NCI-H1417 treated with DMSO at 0.1 percent for 48 hours (cell line): ENCODE data around the gene DIS3L2.

ENCODE experiments used
- DNase-seq: peaks from one replicate; lab custom pipeline; 2025; lab: John Stamatoyannopoulos, UW

The DIS3L2 gene

DNA sequence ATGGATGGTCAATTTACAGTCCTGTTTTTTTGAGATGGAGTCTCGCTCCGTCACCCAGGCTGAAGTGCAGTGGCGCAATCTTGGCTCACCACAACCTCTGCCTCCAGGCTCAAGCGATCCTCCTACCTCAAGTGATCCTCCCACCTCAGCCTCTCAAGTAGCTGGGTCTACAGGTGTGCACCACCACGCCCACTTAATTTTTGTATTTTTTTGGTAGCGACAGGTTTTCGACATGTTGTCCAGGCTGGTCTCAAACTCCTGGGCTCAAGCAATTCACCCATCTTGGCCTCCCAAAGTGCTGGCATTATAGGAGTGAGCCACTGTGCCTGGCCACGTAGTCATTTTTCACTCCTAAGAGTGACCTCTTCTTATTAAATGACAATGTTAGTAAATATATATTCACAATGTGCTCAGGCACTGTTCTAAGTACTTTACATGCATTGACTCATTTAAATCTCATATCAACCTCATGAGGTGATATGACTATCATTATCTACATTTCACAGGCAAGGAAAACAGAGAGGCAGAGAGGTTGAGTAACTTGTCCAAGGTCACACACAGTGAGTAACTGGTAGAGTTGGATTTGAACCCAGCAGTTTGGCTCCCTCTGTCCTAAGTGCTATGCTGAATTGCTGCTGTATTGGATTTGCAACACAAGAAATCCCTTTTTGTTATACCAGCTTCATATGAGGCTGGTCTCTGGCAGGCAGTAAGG lies 5.6 kb upstream of the DIS3L2 start:
- no peak for DNase-seq

DNA sequence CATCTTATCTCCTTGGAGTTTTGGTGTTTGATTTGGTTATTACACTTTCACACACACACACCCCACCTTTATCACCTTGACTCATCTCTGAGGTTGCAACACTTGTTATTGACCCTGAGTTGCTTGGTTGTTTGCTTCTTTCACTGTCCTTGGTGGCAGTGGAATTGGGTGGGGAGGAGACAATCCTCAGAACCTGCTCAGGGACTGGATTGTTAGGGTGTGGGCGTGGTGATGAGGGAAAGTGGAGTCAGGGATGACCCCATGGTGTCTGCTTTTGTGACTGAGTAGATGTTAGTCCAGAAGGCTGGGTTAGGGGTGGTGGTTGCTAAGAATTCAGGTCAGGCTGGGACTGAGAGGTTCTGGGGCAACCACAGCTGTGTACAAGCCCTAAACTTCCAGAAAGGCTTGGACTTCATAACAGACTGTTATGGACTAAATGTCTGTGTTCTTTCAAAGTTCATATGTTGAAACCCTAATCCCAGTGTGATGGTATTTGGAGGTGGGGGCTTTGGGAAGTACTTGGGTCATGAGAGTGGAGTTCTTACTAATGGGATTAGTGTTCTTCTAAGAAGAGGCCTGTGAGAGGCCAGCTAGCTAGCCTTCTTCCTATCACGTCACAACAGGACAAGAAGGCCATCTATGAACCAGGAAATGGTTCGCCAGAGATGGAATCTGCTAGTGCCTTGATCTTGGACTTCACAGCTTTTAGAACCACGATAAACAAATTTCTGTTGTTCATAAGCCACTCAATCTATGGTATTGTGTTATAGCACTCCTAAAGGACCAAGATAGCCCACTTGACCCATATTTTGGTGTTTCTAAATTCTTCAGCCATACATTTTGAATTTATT lies 3.4 kb upstream of the DIS3L2 start:
- no peak for DNase-seq

DNA sequence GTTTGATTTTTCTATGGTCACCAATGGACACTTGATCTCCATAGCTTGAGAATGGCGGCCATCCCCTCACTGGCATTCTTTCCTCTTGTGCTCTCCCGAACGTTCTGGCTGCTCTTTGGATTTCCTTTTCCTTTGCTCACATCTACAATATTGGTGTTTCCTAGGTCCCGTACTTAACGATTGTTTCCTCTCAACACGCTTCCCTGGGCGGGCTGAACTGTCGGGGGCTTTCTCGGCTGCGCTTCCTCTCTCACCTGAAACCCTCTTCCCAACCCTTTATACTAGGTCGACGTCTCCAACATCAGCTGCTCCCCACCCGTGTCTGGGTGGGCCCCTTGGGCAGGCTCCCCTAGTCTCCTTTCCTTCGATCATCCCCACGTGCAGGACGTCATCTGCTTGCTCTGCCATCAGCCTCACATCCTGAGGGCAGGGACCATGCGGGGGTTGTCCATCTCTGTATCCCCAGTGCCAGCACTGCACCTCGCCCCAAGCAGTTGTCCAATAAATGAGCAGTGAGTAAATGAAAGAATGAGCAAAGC lies 634 bp upstream of the DIS3L2 start:
- DNase-seq = no peak

DNA sequence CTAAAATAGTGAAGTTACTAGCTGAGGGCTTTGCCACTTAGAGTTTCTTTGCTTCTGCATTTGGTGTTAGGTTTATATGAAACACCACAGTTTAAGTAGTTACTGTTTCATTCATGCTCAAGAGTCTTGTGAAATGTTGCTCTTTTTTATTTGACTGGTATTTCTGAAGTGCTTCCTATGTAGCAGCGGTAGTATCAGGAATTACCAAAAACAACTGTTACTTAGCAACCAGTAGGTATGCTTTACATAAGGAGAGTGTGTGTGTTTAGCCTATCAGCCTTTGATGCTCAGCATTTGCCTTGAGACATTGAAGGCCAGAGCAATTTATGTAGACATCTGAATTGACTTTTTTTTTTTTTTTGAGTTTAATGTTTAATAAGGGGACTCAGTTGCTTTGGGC lies 3.6 kb downstream of the DIS3L2 start:
- DNase-seq = no peak

DNA sequence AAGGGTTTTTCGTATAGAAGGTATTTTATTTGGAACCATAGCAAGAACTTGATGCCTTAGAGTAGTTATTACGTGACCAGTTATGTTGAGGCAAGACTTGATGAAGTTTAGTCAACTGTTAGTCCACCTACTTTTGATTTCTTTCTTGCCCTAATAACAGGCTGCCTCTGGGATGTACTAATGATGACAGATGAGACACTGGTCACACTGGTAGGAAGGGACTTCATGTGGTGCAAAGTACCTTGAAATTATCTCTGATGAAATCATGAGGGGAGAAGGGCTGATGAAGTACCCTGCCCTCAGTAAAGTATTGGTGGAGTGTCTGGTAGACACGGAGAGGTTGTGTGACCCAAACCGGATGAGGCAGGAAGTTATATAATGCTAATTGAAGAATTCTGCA lies 5.4 kb downstream of the DIS3L2 start:
- DNase-seq = no peak

DNA sequence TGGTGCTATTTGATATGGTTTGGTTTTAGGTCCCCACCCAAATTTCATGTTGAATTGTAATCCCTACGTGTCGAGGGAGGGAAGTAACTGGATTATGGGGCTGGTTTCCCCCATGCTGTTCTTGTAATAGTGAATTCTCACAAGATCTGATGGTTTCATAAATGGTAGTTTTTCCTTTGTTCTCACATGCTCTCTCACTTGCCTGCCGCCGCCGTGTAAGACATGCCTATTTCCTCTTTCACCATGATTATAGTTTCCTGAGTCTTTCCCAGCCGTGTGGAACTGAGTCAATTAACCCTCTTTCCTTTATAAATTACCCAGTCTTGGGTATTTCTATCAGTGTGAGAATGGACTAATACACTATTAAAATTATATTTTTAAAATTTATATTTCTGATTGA lies 7.3 kb downstream of the DIS3L2 start:
- DNase-seq = no peak

DNA sequence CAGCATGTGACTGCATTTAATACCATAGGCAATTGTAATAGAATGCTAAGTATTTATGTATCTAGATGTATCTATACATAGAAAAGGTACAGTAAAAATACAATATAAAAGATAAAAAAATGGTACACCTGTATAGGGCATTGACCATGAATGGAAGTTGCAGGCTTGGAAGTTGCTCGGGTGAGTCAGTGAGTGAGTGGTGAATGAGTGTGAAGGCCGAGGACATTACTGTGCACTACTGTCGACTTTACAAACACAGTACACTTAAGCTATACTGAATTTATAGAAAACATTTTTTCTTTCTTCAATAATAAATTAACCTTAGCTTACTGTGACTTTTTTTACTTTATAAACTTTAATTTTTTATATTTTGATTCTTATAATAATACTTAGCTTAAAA lies 8.9 kb downstream of the DIS3L2 start:
- DNase-seq = no peak

DNA sequence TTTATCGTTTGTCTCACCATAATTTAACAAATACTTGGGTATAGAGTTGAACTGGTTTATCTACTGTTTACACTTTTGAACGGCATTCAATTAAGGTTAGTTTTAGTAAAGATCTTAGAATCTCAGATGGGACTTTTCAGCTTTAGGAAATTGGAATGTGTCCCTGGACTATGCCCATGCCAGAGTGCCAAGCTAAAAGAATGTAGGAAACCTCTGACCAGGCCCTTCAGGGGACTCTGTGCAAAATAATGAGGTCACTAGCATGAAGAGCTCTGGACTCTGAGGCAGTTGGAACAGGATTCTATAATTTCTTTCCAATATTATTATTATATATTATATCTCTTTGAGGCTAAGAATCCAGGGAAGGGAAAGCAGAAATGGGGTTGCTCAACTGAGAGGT lies 13.5 kb downstream of the DIS3L2 start:
- no peak for DNase-seq

DNA sequence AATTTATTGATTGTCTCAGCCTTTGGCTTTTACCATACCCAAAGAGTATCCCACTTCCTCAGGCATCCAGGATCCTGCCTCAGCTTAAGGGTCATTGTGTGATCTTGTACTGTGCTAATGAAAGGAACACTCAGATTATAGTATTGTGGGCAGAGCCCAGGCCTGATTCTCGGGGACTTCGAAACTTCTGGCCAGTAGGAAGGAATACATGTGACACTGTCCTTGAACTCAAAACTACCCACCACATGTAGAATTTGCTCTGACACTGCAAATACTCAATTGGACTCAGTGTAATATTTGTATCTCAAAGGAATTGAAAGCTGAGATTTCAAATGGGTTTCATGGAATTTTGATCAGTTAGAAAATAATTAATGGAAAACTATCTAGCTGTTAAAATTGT lies 15.9 kb downstream of the DIS3L2 start:
- no peak for DNase-seq

DNA sequence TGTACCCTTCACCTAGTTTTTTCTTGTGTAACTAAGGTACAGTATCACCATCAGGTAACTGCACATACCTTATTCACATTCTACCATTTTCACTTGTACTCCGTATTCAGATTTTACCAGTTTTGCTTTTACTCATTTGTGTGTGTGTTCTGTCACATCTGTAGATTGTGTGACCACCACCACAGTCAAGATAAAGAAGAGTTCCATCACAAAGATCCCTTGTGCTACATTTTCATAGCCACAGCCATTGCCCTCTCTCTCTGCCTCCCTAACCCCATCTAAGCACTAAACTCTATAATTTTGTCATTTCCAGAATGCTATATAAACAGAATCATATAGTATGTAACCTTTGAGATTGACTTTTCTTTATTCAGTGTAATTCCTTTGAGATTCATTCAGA lies 23.5 kb downstream of the DIS3L2 start:
- no peak for DNase-seq

DNA sequence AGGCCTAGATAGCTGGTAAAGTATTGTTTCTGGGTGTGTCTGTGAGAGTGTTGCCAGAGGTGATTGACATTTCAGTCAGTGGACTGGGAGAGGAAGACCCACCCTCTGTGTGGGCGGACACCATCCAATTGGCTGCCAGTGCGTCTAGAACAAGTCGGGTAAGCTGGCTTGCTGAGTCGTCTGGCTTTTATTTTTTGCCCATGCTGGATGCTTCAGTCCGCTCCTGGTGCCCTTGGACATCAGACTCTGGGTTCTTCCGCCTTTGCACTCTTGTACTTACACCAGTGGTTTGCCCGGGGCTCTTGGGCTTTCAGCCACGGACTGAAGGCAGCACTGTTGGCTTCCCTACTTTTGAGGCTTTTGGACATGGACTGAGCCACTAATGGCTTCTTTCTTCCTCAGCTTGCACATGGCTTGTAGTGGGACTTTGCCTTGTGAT lies 24.3 kb downstream of the DIS3L2 start:
- no peak for DNase-seq

DNA sequence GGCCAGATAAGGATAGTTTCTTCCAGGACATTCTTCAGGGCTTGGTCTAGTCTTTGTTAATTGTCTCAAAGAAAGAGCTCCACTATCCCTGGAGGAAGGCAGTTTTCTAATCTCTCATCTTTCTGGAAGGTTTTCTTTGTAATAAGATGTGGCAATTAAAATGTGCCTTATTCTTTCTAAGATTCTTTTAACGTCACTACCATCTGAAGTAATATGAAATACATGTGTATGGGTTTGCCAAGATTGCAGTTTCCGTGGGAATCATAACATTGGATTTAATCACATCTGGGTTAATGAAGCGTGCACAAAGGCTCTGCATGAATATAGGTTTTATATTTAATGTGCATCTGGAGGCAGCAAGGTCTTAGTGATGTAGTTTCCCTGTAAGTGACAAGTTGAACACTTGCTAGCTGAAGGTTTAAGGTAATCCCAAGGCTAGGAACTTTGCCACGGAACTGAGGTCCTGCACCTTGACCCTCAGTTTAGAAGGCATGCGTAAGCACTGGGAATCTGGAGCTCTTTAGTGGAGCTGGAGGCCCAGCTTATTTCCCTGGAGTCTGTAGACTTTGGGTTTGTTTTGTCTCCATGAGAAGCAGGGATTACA lies 25.7 kb downstream of the DIS3L2 start:
- DNase-seq = no peak

DNA sequence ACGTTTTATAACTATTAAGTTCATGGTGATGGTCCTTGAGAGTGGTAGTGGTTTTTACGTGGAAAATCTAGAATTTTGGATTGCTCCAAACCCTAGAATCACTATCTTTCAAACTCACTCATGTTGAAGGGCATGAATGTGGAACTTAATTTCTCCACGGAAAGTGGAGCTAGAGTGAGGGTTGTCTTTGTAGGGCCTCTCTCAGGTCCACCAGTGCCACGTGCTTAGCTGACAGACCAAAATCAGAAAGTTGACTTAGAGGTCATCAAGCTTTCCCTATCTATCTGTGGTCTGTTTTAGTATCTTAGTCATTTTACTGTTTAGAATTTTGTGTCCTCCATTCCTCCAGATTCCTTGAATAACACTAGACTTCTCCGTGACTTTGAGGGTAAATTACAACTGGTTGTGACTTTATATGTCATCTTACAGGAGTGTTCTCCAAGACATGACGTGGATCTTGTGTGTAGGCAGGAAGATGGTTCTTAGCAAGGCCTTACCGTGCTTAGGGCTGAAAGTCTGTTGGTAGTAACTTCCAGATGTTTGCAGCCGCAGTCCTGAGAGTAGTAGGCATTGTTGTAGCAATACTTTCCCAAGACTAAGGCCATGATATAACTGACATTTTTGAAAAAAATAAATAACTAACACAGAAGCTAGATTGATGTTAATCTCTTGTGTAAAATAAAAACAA lies 26.8 kb downstream of the DIS3L2 start:
- DNase-seq = no peak

DNA sequence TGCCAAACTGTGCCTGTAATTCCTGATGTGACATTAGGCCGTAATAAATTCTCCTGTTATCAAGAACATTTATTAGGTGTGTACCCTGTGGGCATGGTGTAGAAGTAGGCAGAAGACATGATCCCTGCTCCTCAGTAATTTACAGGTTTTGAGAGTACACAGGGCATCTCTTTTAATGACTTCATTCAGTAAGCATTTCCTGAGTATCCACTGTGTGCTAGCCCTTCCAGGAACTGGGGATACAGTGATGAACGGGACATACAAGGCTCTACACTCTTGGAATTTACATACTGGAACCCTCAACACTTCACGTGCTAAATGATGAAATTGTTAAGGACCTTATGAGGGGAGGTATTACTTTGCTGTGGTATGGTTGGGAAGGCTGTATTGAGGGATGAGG lies 30.2 kb downstream of the DIS3L2 start:
- no peak for DNase-seq

DNA sequence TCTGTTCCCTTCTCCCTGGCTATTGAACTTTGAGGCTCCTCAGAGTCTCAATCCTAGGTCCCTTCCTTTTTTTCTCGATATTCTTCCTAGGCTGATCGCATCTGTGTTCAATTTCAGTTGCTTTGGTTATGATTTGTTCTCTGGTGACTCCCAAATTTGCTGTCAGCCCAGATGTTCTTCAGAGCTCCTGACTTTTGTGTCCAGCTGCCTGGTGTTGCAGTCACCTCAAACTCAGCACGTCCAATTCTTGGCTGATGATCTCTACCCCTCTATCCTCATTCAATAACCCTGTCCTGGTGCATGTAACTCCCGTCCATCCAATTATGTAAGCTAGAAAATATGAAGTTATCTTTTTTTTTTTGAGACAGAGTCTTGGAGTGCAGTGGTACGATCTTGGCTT lies 31.4 kb downstream of the DIS3L2 start:
- no peak for DNase-seq

DNA sequence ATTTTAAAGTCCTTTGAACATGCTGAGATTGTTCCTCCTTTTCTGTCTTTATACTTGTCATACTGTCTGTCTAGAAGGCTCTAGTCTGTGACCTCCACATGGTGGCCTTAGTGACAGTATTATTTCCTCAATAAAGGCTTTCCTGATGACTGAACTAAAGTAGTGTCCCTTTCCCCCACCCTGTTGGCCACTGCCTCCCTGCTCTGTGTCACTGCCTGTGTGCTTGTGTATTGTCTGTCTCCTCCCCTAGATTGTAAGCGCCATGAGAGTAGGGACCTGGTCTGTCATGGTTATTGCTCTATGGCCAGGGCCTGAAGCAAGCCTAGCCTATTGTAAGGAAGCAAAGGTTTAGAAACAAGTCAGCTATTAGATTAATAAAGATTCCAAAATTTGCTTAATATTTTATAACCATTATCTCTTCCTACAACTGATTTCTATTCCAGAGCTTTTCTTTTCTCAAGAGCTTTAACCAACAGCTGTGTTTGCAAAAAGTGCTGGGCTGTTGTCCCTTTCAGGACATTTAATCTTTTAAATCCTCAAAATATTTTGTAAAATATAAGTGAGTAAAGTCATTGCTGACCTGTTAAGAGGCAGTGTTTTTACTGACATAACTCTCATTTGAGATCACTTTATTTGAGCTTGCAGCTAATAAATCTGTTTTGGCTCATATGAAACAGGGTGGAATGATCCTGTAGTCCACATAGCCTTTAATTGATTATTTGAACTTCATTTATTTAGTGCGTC lies 35.5 kb downstream of the DIS3L2 start:
- DNase-seq = no peak

DNA sequence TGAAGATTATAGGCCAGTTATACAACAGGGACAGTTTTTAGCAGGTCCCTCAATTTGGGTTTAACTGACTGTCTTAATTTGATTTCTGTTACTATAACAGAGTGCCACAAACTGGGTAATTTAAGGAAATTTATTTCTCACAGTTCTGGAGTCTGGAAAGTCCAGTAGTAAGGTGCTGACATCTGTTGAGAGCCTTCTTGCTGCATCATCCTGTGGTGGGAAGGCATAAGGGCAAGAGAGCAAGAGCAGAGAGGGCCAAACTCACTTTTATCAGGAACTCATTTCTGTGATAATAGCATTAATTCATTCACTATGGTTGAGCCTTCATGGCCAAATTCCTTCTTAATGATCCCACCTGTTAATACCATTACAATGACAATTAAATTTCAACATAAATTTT lies 36.5 kb downstream of the DIS3L2 start:
- no peak for DNase-seq

DNA sequence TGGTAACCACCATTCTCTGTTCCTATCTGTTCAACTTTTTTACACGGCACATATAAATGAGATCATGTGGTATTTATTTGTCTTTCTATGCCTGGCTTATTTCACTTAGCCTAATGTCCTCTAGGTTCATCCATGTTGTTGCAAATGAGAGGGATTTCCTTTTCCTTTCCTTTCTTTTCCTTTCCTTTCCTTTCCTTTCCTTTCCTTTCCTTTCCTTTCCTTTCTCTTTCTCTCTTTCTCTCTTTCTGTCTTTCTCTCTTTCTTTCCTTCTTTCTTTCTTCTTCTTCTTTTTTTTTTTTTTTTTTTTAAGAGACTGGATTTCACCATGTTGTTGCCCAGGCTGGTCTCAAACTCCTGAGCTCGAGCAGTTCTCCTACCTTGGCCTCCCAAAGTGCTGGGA lies 38.9 kb downstream of the DIS3L2 start:
- no peak for DNase-seq

DNA sequence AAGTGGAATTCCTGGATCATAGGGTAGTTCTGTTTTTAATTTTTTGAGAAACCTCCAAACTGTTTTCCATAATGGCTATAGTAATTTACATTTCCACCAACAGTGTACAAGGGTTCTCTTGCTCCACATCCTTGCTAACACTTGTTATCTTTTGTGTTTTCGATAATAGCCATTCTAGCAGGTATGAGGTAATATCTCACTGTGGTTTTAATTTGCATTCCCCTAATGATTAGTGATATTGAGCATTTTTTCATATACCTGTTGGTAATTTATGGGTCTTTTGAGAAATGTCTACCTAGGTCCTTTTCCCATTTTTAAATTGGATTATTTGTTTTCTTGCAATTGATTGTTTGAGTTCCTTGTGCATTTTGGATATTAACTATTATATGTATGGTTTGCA lies 39.6 kb downstream of the DIS3L2 start:
- no peak for DNase-seq

DNA sequence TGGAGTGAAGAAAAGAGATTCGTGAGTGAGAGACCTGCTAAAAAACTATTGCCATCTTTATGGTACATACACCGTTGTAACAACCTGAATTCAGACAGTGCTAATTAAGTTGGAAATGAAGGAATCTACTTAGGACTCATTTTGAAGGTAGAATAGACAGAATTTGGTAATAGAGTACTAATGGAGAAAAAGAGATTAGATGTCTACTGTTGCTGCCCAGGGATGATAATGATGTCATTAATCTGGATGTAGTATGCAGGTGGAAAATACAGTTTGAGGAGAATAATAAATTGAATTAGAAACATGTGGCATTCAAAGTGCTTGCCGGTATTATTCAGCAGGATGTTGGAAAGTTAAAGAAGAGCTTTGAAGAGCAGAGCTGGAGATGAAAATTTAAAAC lies 44.7 kb downstream of the DIS3L2 start:
- no peak for DNase-seq

DNA sequence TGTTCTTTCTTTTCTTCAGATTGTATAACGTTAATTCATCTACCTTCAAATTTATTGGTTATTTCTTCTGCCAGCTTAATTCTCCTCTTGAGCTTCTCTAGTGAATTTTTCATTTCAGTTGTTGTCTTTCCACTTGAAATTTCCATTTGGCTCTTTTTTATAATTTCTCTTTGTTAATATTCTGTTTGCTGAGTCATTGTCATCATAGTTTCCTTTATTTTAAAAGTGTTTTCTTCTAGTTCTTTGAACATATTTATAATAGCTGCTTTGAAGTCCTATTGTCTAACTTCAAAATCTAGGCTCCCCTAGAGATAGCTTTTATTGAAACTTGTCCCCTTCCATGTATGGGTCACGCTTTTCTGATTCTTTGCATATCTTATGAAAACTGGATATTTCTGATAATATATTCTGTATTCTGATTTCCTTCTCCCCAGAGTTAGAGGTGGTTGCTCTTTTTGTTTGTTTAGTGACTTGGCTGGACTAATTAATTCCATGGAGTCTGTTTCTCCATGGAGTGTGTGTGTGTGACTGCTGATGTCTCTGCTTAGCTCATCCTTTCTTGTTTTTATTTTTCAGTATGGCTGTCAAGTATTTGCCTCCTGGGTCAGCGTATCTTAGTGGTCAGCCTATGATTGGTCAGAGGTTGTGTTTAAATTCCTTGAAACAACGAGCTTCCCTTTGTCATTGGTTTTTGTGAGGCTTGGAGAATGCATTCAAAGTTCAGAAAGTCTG lies 47.6 kb downstream of the DIS3L2 start:
- no peak for DNase-seq
